Neural cell (in vitro differentiated cells): ENCODE results near the gene FGF11. TPM values are rescaled to one million over a fixed set of nuclear protein-coding genes. Genes with fewer than 3 reads are reported as not detected.

Source experiments
- H2AFZ ChIP-seq: fragments of 200-600, 300-800 bp; sonication (generic), shearing (Covaris generic); 2 replicates; pipeline ENCODE4 v1.6.0; 2014; ENCODE audit warnings: low read depth, mild to moderate bottlenecking, antibody characterized with exemption, low read length, moderate library complexity
- H3F3A ChIP-seq: fragments of 200-600 bp; shearing (Covaris generic); 2 replicates; pipeline ENCODE4 v1.6.1; 2016; ENCODE audit warnings: mild to moderate bottlenecking, moderate library complexity, mixed read lengths, antibody characterized with exemption, low read length; ENCODE audit not compliant: insufficient read depth, poor library complexity, severe bottlenecking
- H3K27ac ChIP-seq: fragments of 200-600, 300-800 bp; sonication (generic), shearing (Covaris generic); 2 replicates; pipeline ENCODE4 v1.5.1; 2014; ENCODE audit warnings: mild to moderate bottlenecking, low read length, moderate library complexity
- H3K27me3 ChIP-seq: fragments of 300-800, 200-600 bp; sonication (generic), shearing (Covaris generic); 2 replicates; pipeline ENCODE4 v1.6.0; 2014; ENCODE audit warnings: mild to moderate bottlenecking, low read depth, low read length, moderate library complexity; ENCODE audit not compliant: insufficient read depth
- H3K36me3 ChIP-seq: fragments of 300-800, 200-600 bp; sonication (generic), shearing (Covaris generic); 2 replicates; pipeline ENCODE4 v1.5.1; 2014; ENCODE audit warnings: mild to moderate bottlenecking, antibody characterized with exemption, low read length, moderate library complexity; ENCODE audit not compliant: insufficient read depth
- H3K4me2 ChIP-seq: fragments of 300-800, 200-600 bp; sonication (generic), shearing (Covaris generic); 2 replicates; pipeline ENCODE4 v1.6.0; 2014; ENCODE audit warnings: mild to moderate bottlenecking, low read length
- H3K4me3 ChIP-seq: fragments of 300-800, 200-600 bp; sonication (generic), shearing (Covaris generic); 2 replicates; pipeline ENCODE4 v1.5.1; 2014; ENCODE audit warnings: mild to moderate bottlenecking, low read length, moderate library complexity
- H3K79me2 ChIP-seq: fragments of 200-600 bp; shearing (Covaris generic); replicated peaks from 2 replicates; pipeline ENCODE4 v1.6.0; 2014; ENCODE audit warnings: mild to moderate bottlenecking, low read length, moderate library complexity; ENCODE audit not compliant: insufficient read depth
- H3K9ac ChIP-seq: fragments of 300-800, 200-600 bp; sonication (generic), shearing (Covaris generic); 2 replicates; pipeline ENCODE4 v1.6.1; 2016; ENCODE audit warnings: mild to moderate bottlenecking, low read length, mixed read lengths
- H3K9me2 ChIP-seq: fragments of 200-600 bp; shearing (Covaris generic); 2 replicates; pipeline ENCODE4 v1.6.1; 2016; ENCODE audit warnings: mild to moderate bottlenecking, low read length, mixed read lengths; ENCODE audit not compliant: insufficient read depth
- H3K9me3 ChIP-seq: fragments of 200-600, 300-800 bp; sonication (generic), shearing (Covaris generic); 2 replicates; pipeline ENCODE4 v1.6.1; 2016; ENCODE audit warnings: mild to moderate bottlenecking, mixed run types, low read length, moderate library complexity, mixed read lengths
- H4K20me1 ChIP-seq: fragments of 200-600 bp; shearing (Covaris generic); 2 replicates; pipeline ENCODE4 v1.6.1; 2016; ENCODE audit warnings: mild to moderate bottlenecking, mixed run types; ENCODE audit not compliant: insufficient read depth
- CTCF ChIP-seq: fragments of 450-650 bp; IDR thresholded peaks from 2 replicates; pipeline ENCODE4 v1.5.1; 2014; ENCODE audit warnings: antibody characterized with exemption, mild to moderate bottlenecking, moderate library complexity; ENCODE audit not compliant: poor library complexity, severe bottlenecking
- EP300 ChIP-seq: fragments of 450-650 bp; conservative IDR thresholded peaks from 2 replicates; pipeline ENCODE4 v1.6.1; 2014; ENCODE audit warnings: antibody characterized with exemption, mild to moderate bottlenecking, moderate library complexity; ENCODE audit not compliant: poor library complexity, severe bottlenecking
- MXI1 ChIP-seq: fragments of 450-650 bp; conservative IDR thresholded peaks from 2 replicates; pipeline ENCODE4 v1.6.1; 2014; ENCODE audit warnings: antibody characterized with exemption, mild to moderate bottlenecking; ENCODE audit not compliant: poor library complexity, severe bottlenecking
- RAD21 ChIP-seq: fragments of 450-650 bp; conservative IDR thresholded peaks from 2 replicates; pipeline ENCODE4 v1.6.1; 2014; ENCODE audit warnings: antibody characterized with exemption, mild to moderate bottlenecking, moderate library complexity
- REST ChIP-seq: IDR thresholded peaks from 2 replicates; pipeline ENCODE4 v1.6.1; 2012; ENCODE audit warnings: borderline replicate concordance
- SMC3 ChIP-seq: fragments of 450-650 bp; conservative IDR thresholded peaks from 2 replicates; pipeline ENCODE4 v1.6.1; 2014; ENCODE audit warnings: antibody characterized with exemption, mild to moderate bottlenecking, moderate library complexity; ENCODE audit not compliant: poor library complexity
- polyA plus RNA-seq: library from polyadenylated mRNA; depleted of rRNA; stranded (reverse); fragments of >200 nt; gene quantifications from 2 replicates; pipeline ENCODE4 v1.2.3, GENCODE V29; 2014

FGF11 gene
- polyA plus RNA-seq, 1 donor from 2014 or later: 16.4 TPM

- H3K36me3 ChIP-seq: peaks cover 7% of the 10 kb centered on the region
- H4K20me1 ChIP-seq: no peaks in the 10 kb centered on the region
- no peak overlapping the region for H2AFZ ChIP-seq
- H3K27ac ChIP-seq: no peak overlapping the region
- H3K4me2 ChIP-seq: no peak overlapping the region
- H3K9me2 ChIP-seq: no peaks in the 10 kb centered on the region
- H3F3A ChIP-seq: no peaks in the 10 kb centered on the region
- no peak overlapping the region for H3K9ac ChIP-seq
- H3K27me3 ChIP-seq: no peaks in the 10 kb centered on the region
- no peak for TF ChIP-seq RAD21
- TF ChIP-seq REST: no peak
- no peak for TF ChIP-seq MXI1
- TF ChIP-seq EP300: no peak
- H3K9me3 ChIP-seq: no peaks in the 10 kb centered on the region
- H3K79me2 ChIP-seq: no peaks in the 10 kb centered on the region
- no peak overlapping the region for H3K4me3 ChIP-seq
These were observed 48.0 kb upstream of the FGF11 start for GRCh38 chr17:7391307-7391706.

- Histone ChIP-seq H3K9me3 (no peaks in the 10 kb centered on the region), H3K36me3 (peaks cover 7% of the 10 kb centered on the region), H3K79me2 (no peaks in the 10 kb centered on the region), H3K4me3 (peak overlapping the region; percentile 93), H3K9me2 (no peaks in the 10 kb centered on the region), H3K27ac (peak overlapping the region; percentile 58), H3F3A (no peaks in the 10 kb centered on the region), H3K9ac (peak overlapping the region; percentile 93), H2AFZ (no peak overlapping the region), H3K4me2 (peak overlapping the region; percentile 80), H4K20me1 (no peaks in the 10 kb centered on the region), H3K27me3 (no peaks in the 10 kb centered on the region)
- TF ChIP-seq RAD21 (no peak), REST (no peak), SMC3 (no peak), EP300 (no peak), CTCF (no peak)
These were observed 46.4 kb upstream of the FGF11 start for GRCh38 chr17:7392696-7393612.
